PC-3 (cell line): ENCODE measurements around the gene USP27X.

Source experiments
- EZH2 ChIP-seq: fragments of 300-600 bp; sonication (generic); IDR thresholded peaks from one replicate; pipeline ENCODE4 v1.6.1; 2017; ENCODE audit warnings: antibody characterized with exemption, mild to moderate bottlenecking, low read length; ENCODE audit not compliant: unreplicated experiment
- EZH2phosphoT487 ChIP-seq: fragments of 300-600 bp; sonication (generic); IDR thresholded peaks from 2 replicates; pipeline ENCODE4 v1.6.1; 2018; ENCODE audit warnings: mild to moderate bottlenecking, antibody characterized with exemption, low read length, borderline replicate concordance
- TF ChIP-seq, protein P1 (sequence below): fragments of 300-600 bp; sonication (generic); conservative IDR thresholded peaks from 2 replicates; pipeline ENCODE4 v1.5.1; 2017; ENCODE audit warnings: antibody characterized with exemption, low read depth, mild to moderate bottlenecking, low read length

DNA sequence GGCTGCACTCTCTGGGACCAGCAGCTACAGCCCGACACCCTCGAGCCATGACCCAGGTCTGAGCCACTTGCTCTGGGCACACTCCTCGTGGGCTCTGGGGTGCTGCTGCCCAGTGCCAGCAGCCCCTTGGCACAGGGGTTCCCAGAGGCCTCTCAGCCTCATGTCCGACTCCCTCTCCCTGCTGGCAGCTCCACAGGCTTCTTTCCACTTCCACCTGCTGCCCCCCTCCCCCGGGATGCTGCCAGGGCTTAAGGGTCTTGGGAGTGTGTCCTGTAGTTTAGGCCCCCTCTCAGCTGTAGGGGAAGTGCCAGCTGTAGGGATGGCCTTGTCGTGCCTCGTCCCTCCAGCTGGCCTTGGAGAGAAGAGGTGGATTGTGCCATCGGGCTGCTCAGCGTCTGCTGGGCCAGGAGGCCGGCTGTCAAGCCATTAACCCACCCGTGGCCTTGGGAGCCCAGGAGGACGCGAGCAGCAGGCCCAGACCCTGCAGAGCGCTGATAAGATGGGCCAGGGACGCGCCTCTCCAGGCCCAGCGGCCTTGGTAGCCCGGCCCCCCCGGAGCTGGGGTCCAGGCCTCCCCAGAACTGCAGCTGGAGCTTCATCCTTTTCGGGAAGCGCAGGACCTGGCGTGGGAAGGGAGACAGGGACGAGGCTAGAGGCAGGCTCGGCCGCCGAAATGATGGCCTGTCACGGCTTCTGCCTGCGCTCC lies 1.0 kb upstream of the USP27X start:
- TF ChIP-seq, protein P1, sequence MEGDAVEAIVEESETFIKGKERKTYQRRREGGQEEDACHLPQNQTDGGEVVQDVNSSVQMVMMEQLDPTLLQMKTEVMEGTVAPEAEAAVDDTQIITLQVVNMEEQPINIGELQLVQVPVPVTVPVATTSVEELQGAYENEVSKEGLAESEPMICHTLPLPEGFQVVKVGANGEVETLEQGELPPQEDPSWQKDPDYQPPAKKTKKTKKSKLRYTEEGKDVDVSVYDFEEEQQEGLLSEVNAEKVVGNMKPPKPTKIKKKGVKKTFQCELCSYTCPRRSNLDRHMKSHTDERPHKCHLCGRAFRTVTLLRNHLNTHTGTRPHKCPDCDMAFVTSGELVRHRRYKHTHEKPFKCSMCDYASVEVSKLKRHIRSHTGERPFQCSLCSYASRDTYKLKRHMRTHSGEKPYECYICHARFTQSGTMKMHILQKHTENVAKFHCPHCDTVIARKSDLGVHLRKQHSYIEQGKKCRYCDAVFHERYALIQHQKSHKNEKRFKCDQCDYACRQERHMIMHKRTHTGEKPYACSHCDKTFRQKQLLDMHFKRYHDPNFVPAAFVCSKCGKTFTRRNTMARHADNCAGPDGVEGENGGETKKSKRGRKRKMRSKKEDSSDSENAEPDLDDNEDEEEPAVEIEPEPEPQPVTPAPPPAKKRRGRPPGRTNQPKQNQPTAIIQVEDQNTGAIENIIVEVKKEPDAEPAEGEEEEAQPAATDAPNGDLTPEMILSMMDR = no peak
- no peak for TF ChIP-seq EZH2
- no peak for TF ChIP-seq EZH2phosphoT487
